Brain microvascular endothelial cell (primary cell): ENCODE results near the gene TCF12.
"Not testable (repeated sequence)": the region's sequence is repeated elsewhere in the genome, so short reads cannot be mapped to it uniquely, and the experiment has no call there.

Experiments used
- DNase-seq: peaks from one replicate; pipeline ENCODE4 v3.0.0-alpha.2; 2020
- H3K27ac ChIP-seq: fragments of 250-450 bp; sonication (Bioruptor Pico); 2 replicates; pipeline ENCODE4 v1.5.1; 2020; ENCODE audit warnings: mild to moderate bottlenecking, moderate library complexity
- H3K27me3 ChIP-seq: fragments of 250-450 bp; sonication (Bioruptor Pico); replicated peaks from 2 replicates; pipeline ENCODE4 v1.5.1; 2020; ENCODE audit warnings: mild to moderate bottlenecking
- H3K36me3 ChIP-seq: fragments of 250-450 bp; sonication (Bioruptor Pico); replicated peaks from 2 replicates; pipeline ENCODE4 v1.5.1; 2020; ENCODE audit warnings: mild to moderate bottlenecking
- H3K4me3 ChIP-seq: 2 replicates; pipeline ENCODE4 v1.5.1; 2011; ENCODE audit warnings: low read depth, mild to moderate bottlenecking, control low read depth, low read length, moderate library complexity
- in situ Hi-C: cut with HindIII; loops from 2 replicates; pipeline ENCODE4 v1.10.0; 2017; ENCODE audit warnings: low sequenced_read_pairs, low pct_ligation_motif_present
- TF ChIP-seq, protein P1 (sequence below): IDR thresholded peaks from 2 replicates; pipeline ENCODE4 v1.5.1; 2011; ENCODE audit warnings: low read depth, mild to moderate bottlenecking, moderate library complexity, low read length, control low read depth, inconsistent platforms; ENCODE audit errors: missing control alignments

The TCF12 gene

GRCh38 chr15:57094321-57095257, 176.1 kb downstream of the TCF12 start:
- in situ Hi-C loops = no loop called here

DNA sequence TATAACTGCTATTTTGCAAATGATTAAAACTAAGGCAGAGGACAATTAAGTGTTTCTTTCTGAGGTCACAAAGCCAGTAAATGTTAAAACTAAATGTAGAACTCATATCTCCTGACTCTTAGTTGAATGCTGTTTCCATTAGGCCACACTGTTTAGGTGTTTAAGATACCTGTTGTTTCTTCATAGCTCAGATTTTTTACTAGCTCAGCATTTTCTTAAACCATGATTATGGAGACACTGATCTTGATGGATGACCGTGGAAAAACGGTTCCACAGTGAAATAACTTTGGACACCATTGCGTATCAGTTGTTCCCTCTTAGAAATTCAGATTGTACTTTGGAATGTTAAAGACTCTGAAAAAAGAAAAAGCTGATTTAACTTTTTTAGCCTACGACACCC, 177.5 kb downstream of the TCF12 start:
- TF ChIP-seq, protein P1, sequence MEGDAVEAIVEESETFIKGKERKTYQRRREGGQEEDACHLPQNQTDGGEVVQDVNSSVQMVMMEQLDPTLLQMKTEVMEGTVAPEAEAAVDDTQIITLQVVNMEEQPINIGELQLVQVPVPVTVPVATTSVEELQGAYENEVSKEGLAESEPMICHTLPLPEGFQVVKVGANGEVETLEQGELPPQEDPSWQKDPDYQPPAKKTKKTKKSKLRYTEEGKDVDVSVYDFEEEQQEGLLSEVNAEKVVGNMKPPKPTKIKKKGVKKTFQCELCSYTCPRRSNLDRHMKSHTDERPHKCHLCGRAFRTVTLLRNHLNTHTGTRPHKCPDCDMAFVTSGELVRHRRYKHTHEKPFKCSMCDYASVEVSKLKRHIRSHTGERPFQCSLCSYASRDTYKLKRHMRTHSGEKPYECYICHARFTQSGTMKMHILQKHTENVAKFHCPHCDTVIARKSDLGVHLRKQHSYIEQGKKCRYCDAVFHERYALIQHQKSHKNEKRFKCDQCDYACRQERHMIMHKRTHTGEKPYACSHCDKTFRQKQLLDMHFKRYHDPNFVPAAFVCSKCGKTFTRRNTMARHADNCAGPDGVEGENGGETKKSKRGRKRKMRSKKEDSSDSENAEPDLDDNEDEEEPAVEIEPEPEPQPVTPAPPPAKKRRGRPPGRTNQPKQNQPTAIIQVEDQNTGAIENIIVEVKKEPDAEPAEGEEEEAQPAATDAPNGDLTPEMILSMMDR = no peak
- DNase-seq = no peak
- Histone ChIP-seq H3K4me3 (no peak overlapping the region), H3K27ac (no peak overlapping the region), H3K27me3 (no peaks in the 10 kb centered on the region), H3K36me3 (no peaks in the 10 kb centered on the region)
- in situ Hi-C loops = no loop called here

More at GRCh38 chr15:57094321-57095257, 176.1 kb downstream of the TCF12 start:
- TF ChIP-seq, protein P1 = no peak
- H3K36me3 ChIP-seq = no peaks in the 10 kb centered on the region
- H3K27me3 ChIP-seq = no peaks in the 10 kb centered on the region
- no peak overlapping the region for H3K4me3 ChIP-seq
- DNase-seq = no peak
- no peak overlapping the region for H3K27ac ChIP-seq

DNA sequence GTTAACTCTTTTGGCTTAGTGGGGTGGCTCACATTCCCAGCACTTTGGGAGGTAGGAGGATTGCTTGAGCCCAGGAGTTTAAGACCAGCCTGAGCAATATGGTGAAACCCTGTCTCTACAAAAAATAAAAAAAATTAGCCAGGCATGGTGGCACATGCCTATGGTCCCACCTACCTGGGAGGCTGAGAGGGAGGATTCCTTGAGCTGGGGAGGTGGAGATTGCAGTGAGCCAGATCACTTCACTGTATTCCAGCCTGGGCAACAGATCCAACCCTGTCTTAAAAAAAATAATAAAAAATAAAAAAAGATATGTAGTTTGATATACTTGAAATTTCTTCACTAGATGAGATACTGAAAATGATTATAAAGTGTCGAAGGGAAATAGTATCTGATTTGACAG, 178.8 kb downstream of the TCF12 start:
- no peaks in the 10 kb centered on the region for H3K36me3 ChIP-seq
- DNase-seq = no peak
- no peaks in the 10 kb centered on the region for H3K27me3 ChIP-seq
- no peak overlapping the region for H3K4me3 ChIP-seq
- H3K27ac ChIP-seq = no peak overlapping the region
- TF ChIP-seq, protein P1 = no peak
- in situ Hi-C loops = no loop called here

DNA sequence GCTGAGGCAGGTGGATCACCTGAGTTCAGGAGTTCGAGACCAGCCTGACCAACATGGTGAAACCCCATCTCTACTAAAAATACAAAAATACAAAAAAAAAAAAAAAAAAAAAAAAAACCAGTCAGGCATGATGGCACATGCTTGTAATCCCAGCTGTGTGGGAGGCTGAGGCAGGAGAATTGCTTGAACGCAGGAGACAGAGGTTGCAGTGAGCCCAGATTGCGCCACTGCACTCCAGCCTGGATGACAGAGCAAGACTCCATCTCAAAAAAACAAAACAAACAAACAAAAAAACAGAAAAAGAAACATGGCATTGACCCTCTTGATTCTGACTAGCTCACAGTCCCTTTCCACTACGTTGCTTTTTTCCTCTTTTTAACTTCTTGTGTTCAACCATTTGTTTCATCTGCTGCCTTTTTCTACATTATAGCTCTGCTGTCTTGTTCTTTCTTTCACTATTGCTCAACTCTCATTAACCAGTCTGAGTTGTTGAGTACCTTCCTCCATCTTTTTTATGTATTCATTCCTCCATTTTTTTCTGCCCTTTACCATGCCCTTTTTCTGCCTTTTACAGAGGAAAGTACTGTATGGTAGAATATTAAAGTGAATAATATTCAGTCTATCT, 179.6 kb downstream of the TCF12 start:
- in situ Hi-C loops, H3K27ac ChIP-seq, H3K27me3 ChIP-seq: not testable (repeated sequence)

DNA sequence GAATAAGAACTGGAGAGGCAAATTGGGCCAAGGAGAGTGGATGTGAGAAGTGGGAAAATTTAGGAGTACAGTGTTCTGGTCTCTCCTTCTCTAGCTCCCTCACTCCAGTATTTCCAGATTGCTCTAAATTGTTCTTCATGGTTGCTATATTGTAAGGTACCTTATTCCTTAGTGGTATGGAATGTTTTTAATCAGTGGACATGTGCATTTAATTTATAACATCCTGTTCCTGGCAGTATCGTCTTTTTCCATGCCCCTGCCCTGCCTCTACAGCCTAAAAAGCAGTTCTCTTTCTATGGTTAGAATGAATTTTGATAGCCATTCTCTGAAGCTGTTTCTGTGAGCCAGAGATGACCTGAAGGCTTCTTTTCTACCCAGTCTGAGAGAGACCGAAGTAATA, 180.5 kb downstream of the TCF12 start:
- Histone ChIP-seq H3K27ac (no peak overlapping the region), H3K36me3 (no peaks in the 10 kb centered on the region), H3K4me3 (no peak overlapping the region), H3K27me3 (no peaks in the 10 kb centered on the region)
- in situ Hi-C loops = no loop called here
- TF ChIP-seq, protein P1 = no peak
- no peak for DNase-seq

More for the DNA sequence above, 179.6 kb downstream of the TCF12 start:
- H3K36me3 ChIP-seq, DNase-seq, H3K4me3 ChIP-seq: not testable (repeated sequence)

GRCh38 chr15:57100136-57100539, 181.7 kb downstream of the TCF12 start:
- no peaks in the 10 kb centered on the region for H3K36me3 ChIP-seq
- TF ChIP-seq, protein P1 = no peak
- H3K27ac ChIP-seq = no peak overlapping the region
- H3K27me3 ChIP-seq = no peaks in the 10 kb centered on the region
- in situ Hi-C loops = no loop called here
- H3K4me3 ChIP-seq = no peak overlapping the region
- DNase-seq = no peak
